Nephron progenitor cell (in vitro differentiated cells): ENCODE measurements around the gene TFEB.
A peak's percentile ranks its signal among the peaks of the same experiment; 100 is the strongest.

ENCODE experiments used
- DNase-seq: peaks from one replicate; pipeline ENCODE4 v3.0.0; 2021
- H3K27ac Mint-ChIP-seq: 2 replicates; pipeline ENCODE4 v1.8.0; 2021; ENCODE audit warnings: mild to moderate bottlenecking, moderate library complexity, mixed read lengths
- H3K27me3 Mint-ChIP-seq: 2 replicates; pipeline ENCODE4 v1.8.0; 2021; ENCODE audit warnings: mild to moderate bottlenecking, low read depth, mixed read lengths; ENCODE audit not compliant: poor library complexity
- H3K36me3 Mint-ChIP-seq: 2 replicates; pipeline ENCODE4 v1.8.0; 2021; ENCODE audit warnings: low read depth, mixed read lengths
- H3K4me1 Mint-ChIP-seq: 2 replicates; pipeline ENCODE4 v1.8.0; 2021; ENCODE audit warnings: mixed read lengths
- H3K4me3 Mint-ChIP-seq: 2 replicates; pipeline ENCODE4 v1.8.0; 2021; ENCODE audit warnings: mild to moderate bottlenecking, moderate library complexity, mixed read lengths
- H3K9me3 Mint-ChIP-seq: 2 replicates; pipeline ENCODE4 v1.8.0; 2021; ENCODE audit warnings: mild to moderate bottlenecking, moderate library complexity, mixed read lengths
- CTCF ChIP-seq: fragments of 200-600 bp; sonication (generic); IDR thresholded peaks from 2 replicates; pipeline ENCODE4 v1.5.0; 2021; ENCODE audit warnings: antibody characterized with exemption

The TFEB gene

GRCh38 chr6:41635365-41635764 is 100.0 kb downstream of the TFEB start:
- peaks cover 55% of the 10 kb centered on the region for H3K27me3 Mint-ChIP-seq
- TF ChIP-seq CTCF = no peak
- H3K27ac Mint-ChIP-seq = no peak overlapping the region
- no peak for DNase-seq
- H3K9me3 Mint-ChIP-seq = no peaks in the 10 kb centered on the region
- H3K4me3 Mint-ChIP-seq = peak overlapping the region; percentile 45
- H3K4me1 Mint-ChIP-seq = peaks cover 54% of the 10 kb centered on the region
- no peaks in the 10 kb centered on the region for H3K36me3 Mint-ChIP-seq

GRCh38 chr6:41634657-41635056 is 100.8 kb downstream of the TFEB start:
- Mint-ChIP-seq H3K9me3 (no peaks in the 10 kb centered on the region), H3K4me1 (peaks cover 47% of the 10 kb centered on the region), H3K4me3 (no peak overlapping the region), H3K27ac (no peak overlapping the region), H3K27me3 (peaks cover 55% of the 10 kb centered on the region), H3K36me3 (no peaks in the 10 kb centered on the region)
- DNase-seq = no peak
- TF ChIP-seq CTCF = no peak
